HepG2 (cell line): ENCODE data around the gene YBX2. TPM values are rescaled to one million over a fixed set of nuclear protein-coding genes. Genes with fewer than 3 reads are reported as not detected.

Source experiments
- ATAC-seq: fragments of 200-7000 bp; cut with Tn5 transposase; 3 replicates; pipeline ENCODE4 v1.9.1; 2020; ENCODE audit warnings: mild to moderate bottlenecking, moderate library complexity
- BruUV-seq: library from RNA; stranded (reverse); fragments of 400-500 nt; replicated peaks from 2 replicates; lab custom pipeline; 2021; lab: Mats Ljungman, UMichigan
- CTCF ChIA-PET: fragments of 300-600 bp; formaldehyde crosslinking; extraction: SDS; loops from one replicate; lab custom pipeline; 2021; ENCODE audit warnings: low total read pairs, inconsistent platforms, low intra/inter-chr PET ratio; lab: Yijun Ruan, JAX
- POLR2A ChIA-PET: fragments of 350-600 bp; sonication (Branson Sonifier 250); formaldehyde crosslinking; loops from one replicate; lab custom pipeline; 2020; ENCODE audit warnings: antibody characterized with exemption, inconsistent platforms; lab: Yijun Ruan, JAX
- DNase-seq: peaks from one replicate; pipeline ENCODE4 v3.0.0-alpha.2; 2015; ENCODE audit warnings: low spot score
- FAIRE-seq: peaks from 3 replicates; lab custom pipeline; 2011; peaks lifted over from hg19 to GRCh38; lab: Jason Lieb, UNC
- H2AFZ ChIP-seq: one replicate; pipeline ENCODE4 v1.6.1; 2011; ENCODE audit warnings: low read length, inconsistent platforms
- H3K27ac ChIP-seq: fragments of 300-600 bp; 3 replicates; pipeline ENCODE4 v1.8.0; 2011; ENCODE audit warnings: mixed run types, mild to moderate bottlenecking, mixed read lengths, low read length, inconsistent platforms; ENCODE audit not compliant: insufficient read depth; ENCODE audit errors: extremely low read length
- H3K27me3 ChIP-seq, 2 experiments: fragments of 200-600 bp in 1 of 2; 2 replicates in 1 of 2; 3 replicates in 1 of 2; pipeline versions ENCODE4 v1.6.0 to v1.8.0; 2011; ENCODE audit warnings: low read length in 2 of 2, mild to moderate bottlenecking in 2 of 2, moderate library complexity in 2 of 2, inconsistent platforms in 1 of 2; ENCODE audit not compliant: insufficient read depth in 2 of 2, control insufficient read depth in 1 of 2
- H3K36me3 ChIP-seq, 2 experiments: fragments of 200-600 bp in 1 of 2; replicated peaks in 1 of 2; 2 replicates in 1 of 2; 3 replicates in 1 of 2; pipeline versions ENCODE4 v1.5.1 to v1.8.0; 2011; ENCODE audit warnings: low read length in 2 of 2, inconsistent platforms in 1 of 2; ENCODE audit not compliant: insufficient read depth in 2 of 2, control insufficient read depth in 1 of 2
- H3K4me1 ChIP-seq: 2 replicates; pipeline ENCODE4 v1.5.1; 2012; ENCODE audit warnings: low read length, inconsistent platforms; ENCODE audit not compliant: insufficient read depth
- H3K4me2 ChIP-seq: 2 replicates; pipeline ENCODE4 v1.6.0; 2011; ENCODE audit warnings: low read depth, low read length, inconsistent platforms
- H3K4me3 ChIP-seq, 3 experiments: fragments of 200-600 bp in 1 of 3; sonication (generic), shearing (Covaris generic) in 1 of 3; replicated peaks in 1 of 3; 2 replicates each; pipeline ENCODE4 v1.5.1; 2011 to 2016; ENCODE audit warnings: low read length in 3 of 3, inconsistent platforms in 2 of 3, low read depth in 2 of 3, mild to moderate bottlenecking in 2 of 3, control low read depth in 1 of 3, mixed read lengths in 1 of 3; ENCODE audit not compliant: insufficient read depth in 1 of 3
- H3K79me2 ChIP-seq: one replicate; pipeline ENCODE4 v1.6.1; 2011; ENCODE audit warnings: low read length, inconsistent platforms; ENCODE audit not compliant: insufficient read depth
- H3K9ac ChIP-seq: 2 replicates; pipeline ENCODE4 v1.6.0; 2011; ENCODE audit warnings: mild to moderate bottlenecking, low read depth, low read length, inconsistent platforms; ENCODE audit not compliant: insufficient read depth
- H3K9me3 ChIP-seq: 2 replicates; pipeline ENCODE4 v1.5.1; 2012; ENCODE audit warnings: mild to moderate bottlenecking, low read length
- H4K20me1 ChIP-seq: 2 replicates; pipeline ENCODE4 v1.6.0; 2011; ENCODE audit warnings: inconsistent platforms, mild to moderate bottlenecking, low read length, moderate library complexity; ENCODE audit not compliant: insufficient read depth
- CBX2 ChIP-seq, 2 experiments: fragments of 200-600 bp in 1 of 2; sonication (generic); formaldehyde crosslinking in 1 of 2; IDR thresholded peaks; 2 replicates each; pipeline versions ENCODE4 v1.7.0 to v1.8.1; 2018 to 2022; ENCODE audit warnings: low read depth in 2 of 2, low read length in 1 of 2, mild to moderate bottlenecking in 1 of 2, missing genetic modification reagents in 1 of 2
- GPBP1L1 ChIP-seq: sonication (generic); formaldehyde crosslinking; IDR thresholded peaks from 2 replicates; pipeline ENCODE4 v1.5.0; 2020; ENCODE audit warnings: mild to moderate bottlenecking, missing genetic modification reagents
- HOXD1 ChIP-seq: sonication (generic); formaldehyde crosslinking; IDR thresholded peaks from 2 replicates; pipeline ENCODE4 v1.5.0; 2020; ENCODE audit warnings: missing genetic modification reagents
- KDM1A ChIP-seq: IDR thresholded peaks from 2 replicates; pipeline ENCODE4 v1.6.1; 2016; ENCODE audit warnings: missing compliant biosample characterization
- KLF13 ChIP-seq: sonication (generic); formaldehyde crosslinking; IDR thresholded peaks from 2 replicates; pipeline ENCODE4 v1.4.0; 2020; ENCODE audit warnings: mild to moderate bottlenecking, missing genetic modification reagents
- PLSCR1 ChIP-seq: sonication (generic); formaldehyde crosslinking; IDR thresholded peaks from 2 replicates; pipeline ENCODE4 v1.5.0; 2020; ENCODE audit warnings: missing genetic modification reagents, mild to moderate bottlenecking, borderline replicate concordance
- RCOR2 ChIP-seq: IDR thresholded peaks from 2 replicates; pipeline ENCODE4 v1.6.1; 2016; ENCODE audit warnings: missing biosample characterization, missing genetic modification reagents
- REXO4 ChIP-seq: sonication (generic); formaldehyde crosslinking; IDR thresholded peaks from 2 replicates; pipeline ENCODE4 v1.8.0; 2022; ENCODE audit warnings: missing genetic modification reagents, mild to moderate bottlenecking, borderline replicate concordance
- ZBTB34 ChIP-seq: sonication (generic); formaldehyde crosslinking; IDR thresholded peaks from 2 replicates; pipeline ENCODE4 v1.8.0; 2022; ENCODE audit warnings: mild to moderate bottlenecking, missing genetic modification reagents
- ZNF124 ChIP-seq: sonication (generic); formaldehyde crosslinking; IDR thresholded peaks from 2 replicates; pipeline ENCODE4 v1.4.0; 2020; ENCODE audit warnings: missing genetic modification reagents
- ZNF274 ChIP-seq: sonication (generic); formaldehyde crosslinking; IDR thresholded peaks from 2 replicates; pipeline ENCODE4 v1.5.1; 2020; ENCODE audit warnings: mild to moderate bottlenecking, missing genetic modification reagents
- ZNF781 ChIP-seq: sonication (generic); formaldehyde crosslinking; IDR thresholded peaks from 2 replicates; pipeline ENCODE4 v1.5.1; 2020; ENCODE audit warnings: borderline replicate concordance, mild to moderate bottlenecking, missing genetic modification reagents; ENCODE audit errors: not compliant biosample characterization
- ZNF788 ChIP-seq: sonication (generic); formaldehyde crosslinking; IDR thresholded peaks from 2 replicates; pipeline ENCODE4 v1.5.0; 2020; ENCODE audit warnings: mild to moderate bottlenecking, missing genetic modification reagents, borderline replicate concordance
- WGBS: methylation state at CpG from one replicate; pipeline ENCODE4 v1.1.6; 2017; ENCODE audit warnings: low lambda C conversion rate; 5-methylcytosine and 5-hydroxymethylcytosine counted together
- in situ Hi-C: cut with HindIII; loops from 2 replicates; pipeline ENCODE4 v1.10.0; 2017; ENCODE audit warnings: low pct_unique_long_range_greater_than_20kb; ENCODE audit not compliant: extremely low pct_ligation_motif_present
- intact Hi-C: fragments of 100-400 bp; cut with micrococcal nuclease; formaldehyde crosslinking; loops from one replicate; pipeline ENCODE4 v1.10.0; 2022; ENCODE audit not compliant: unreplicated experiment
- polyA plus RNA-seq, 8 experiments: library from polyadenylated mRNA; depleted of rRNA in 3 of 8; stranded (reverse) in 7 of 8; unstranded in 1 of 8; fragments of >200 nt; fragmentation: Illumina TruSeq in 4 of 8; extraction: Trizol in 4 of 8; gene quantifications; 2 replicates each; pipeline versions ENCODE4 v1.2.1 to v1.2.3, GENCODE V29; 2011 to 2016; ENCODE audit warnings: low read depth in 4 of 8, missing spikeins in 1 of 8, mixed read lengths in 1 of 8; ENCODE audit not compliant: insufficient read depth in 1 of 8
- total RNA-seq, 5 experiments: library from RNA; depleted of rRNA; stranded (reverse); fragments of >200 nt; fragmentation: Illumina TruSeq; extraction: Trizol; gene quantifications; 2 replicates each; pipeline ENCODE4 v1.2.3, GENCODE V29; 2016; ENCODE audit warnings: low read depth in 1 of 5

The YBX2 gene
- total and polyA plus RNA-seq, 2 of the 13 experiments (the other 11 are each of a cell fraction or from before 2014, with no cell fraction given): 0.12 to 0.22 TPM

- H3K27me3 ChIP-seq: peaks cover 3 to 26% of the 10 kb centered on the region in 2 experiments; a peak in 3 of 5 replicates
- H3K79me2 ChIP-seq: no peaks in the 10 kb centered on the region
- in situ Hi-C loops (no loop called here), intact Hi-C loops (no loop called here)
- no peak overlapping the region for H3K27ac ChIP-seq
- H2AFZ ChIP-seq: no peak overlapping the region
- FAIRE-seq (no peak), ATAC-seq (no peak), DNase-seq (no peak)
- H3K9ac ChIP-seq: no peak overlapping the region
- no peak overlapping the region for H3K4me3 ChIP-seq
- WGBS: 83% methylated on average over 13 of the region's 13 CpGs
- CTCF ChIA-PET: no interaction called here
- no peaks in the 10 kb centered on the region for H4K20me1 ChIP-seq
- BruUV-seq: no TSS peak
- TF ChIP-seq ZNF124 (CRISPR knock-in tag): no peak
- no peak for TF ChIP-seq ZNF788 (CRISPR knock-in tag)
- no peak for TF ChIP-seq ZBTB34 (CRISPR knock-in tag)
- TF ChIP-seq ZNF781 (CRISPR knock-in tag): no peak
- no peak for TF ChIP-seq ZNF274 (CRISPR knock-in tag)
- TF ChIP-seq CBX2 (IDR thresholded peaks at IDR 0.05; ENCODE audit: low read depth, low read length): no peak
- TF ChIP-seq CBX2 (CRISPR knock-in tag; IDR thresholded peaks at IDR 0.05; ENCODE audit: low read depth): no peak
- TF ChIP-seq GPBP1L1 (CRISPR knock-in tag): no peak
- TF ChIP-seq KDM1A (CRISPR knock-in tag): no peak
- no peak for TF ChIP-seq RCOR2 (CRISPR knock-in tag)
- no peak for TF ChIP-seq HOXD1
- no peak for TF ChIP-seq KLF13 (CRISPR knock-in tag)
- no peak for TF ChIP-seq REXO4 (CRISPR knock-in tag)
- no peak for TF ChIP-seq PLSCR1 (CRISPR knock-in tag)
- POLR2A ChIA-PET: interaction anchor here (3.6 kb wide), 1 partner anchor 12 kb away, joined by 9 read pairs; the partner anchor contains the start of gene NEURL4
- H3K36me3 ChIP-seq: no peaks in the 10 kb centered on the region
- H3K4me2 ChIP-seq: no peak overlapping the region
- no peaks in the 10 kb centered on the region for H3K9me3 ChIP-seq
- H3K4me1 ChIP-seq: peaks cover 25% of the 10 kb centered on the region
Observed at GRCh38 chr17:7341842-7342241, 47.4 kb upstream of the YBX2 start.
